ENCODE results near the gene H6PD.

H6PD gene

DNA sequence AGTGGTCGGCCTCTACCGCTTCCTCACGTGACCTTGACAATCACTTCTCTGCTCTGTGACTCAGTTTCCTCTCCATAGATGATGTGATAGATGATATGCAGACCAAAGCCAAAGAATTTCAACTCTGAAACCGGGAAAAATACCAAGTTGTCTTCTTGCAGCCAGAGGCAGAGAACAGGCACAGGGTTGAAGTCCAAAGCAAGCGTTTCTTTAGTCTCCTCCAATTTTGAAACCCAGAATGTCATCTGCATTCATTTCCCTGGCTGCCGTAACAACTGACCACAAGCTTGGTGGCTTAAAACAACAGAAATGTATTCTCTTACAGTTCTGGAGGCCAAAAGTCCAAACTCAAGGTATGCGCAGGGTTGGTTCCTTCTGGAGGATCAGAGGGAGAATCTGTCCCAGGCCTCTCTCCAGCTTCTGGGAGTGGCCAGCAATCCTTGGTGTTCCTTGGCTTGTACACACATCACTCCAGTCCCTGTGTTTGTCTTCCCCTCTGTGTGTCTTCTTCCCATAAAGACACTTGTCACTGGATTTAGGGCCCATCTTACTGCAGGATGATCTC lies 30.3 kb upstream of the H6PD start:
- no peak for DNase-seq (ENCODE audit: low read depth)

GRCh38 chr1:9207086-9207485 lies 27.5 kb upstream of the H6PD start:
- DNase-seq (ENCODE audit: low read depth) = no peak

DNA sequence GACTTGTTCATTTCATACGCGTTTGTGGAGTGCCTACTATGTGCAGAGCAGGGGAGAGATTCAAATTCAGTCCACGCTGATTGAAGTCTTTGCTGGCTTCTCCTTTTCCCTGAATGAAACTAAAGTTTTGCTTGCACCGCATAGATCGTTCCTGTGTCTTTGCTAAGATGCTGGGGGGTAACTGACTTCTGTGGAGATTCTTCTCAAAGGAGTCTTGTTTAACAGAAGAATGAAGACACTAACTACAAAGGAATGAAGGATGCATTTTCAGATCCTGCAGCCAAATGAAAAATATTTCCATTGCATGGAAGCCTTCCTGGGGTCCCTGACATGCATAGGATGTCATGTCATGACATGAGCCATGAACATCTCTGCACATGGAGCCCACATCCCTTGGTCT lies 26.9 kb upstream of the H6PD start:
- no peak for DNase-seq (ENCODE audit: low read depth)

DNA sequence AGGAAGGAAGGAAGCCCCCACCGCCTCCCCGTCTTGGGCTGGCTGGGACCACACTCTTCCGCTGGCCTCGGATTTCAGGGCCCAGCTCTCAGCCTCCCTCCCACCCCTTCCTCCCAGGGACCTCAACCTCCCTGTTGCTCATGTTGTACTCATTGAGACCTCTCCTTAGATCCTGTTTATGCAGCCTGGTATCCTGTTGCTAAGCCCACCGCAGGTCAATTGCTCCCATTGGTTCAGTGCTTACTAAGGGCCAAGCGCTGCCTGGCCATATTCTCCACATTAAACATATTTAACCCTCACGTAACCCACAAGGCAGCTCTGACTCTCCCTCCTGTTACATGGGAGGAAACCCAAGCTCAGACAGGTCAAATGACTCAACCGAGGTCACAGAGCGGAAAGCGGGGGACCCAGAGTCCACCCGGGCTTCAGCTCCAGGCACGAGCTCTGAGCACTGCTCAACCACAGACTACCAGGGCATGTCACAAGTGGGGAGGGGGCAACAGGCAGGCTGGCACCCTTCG lies 23.2 kb upstream of the H6PD start:
- DNase-seq (ENCODE audit: low read depth) = no peak

- DNase-seq (ENCODE audit: low read depth) = no peak
These were observed 21.8 kb upstream of the H6PD start for GRCh38 chr1:9212735-9213134.

DNA sequence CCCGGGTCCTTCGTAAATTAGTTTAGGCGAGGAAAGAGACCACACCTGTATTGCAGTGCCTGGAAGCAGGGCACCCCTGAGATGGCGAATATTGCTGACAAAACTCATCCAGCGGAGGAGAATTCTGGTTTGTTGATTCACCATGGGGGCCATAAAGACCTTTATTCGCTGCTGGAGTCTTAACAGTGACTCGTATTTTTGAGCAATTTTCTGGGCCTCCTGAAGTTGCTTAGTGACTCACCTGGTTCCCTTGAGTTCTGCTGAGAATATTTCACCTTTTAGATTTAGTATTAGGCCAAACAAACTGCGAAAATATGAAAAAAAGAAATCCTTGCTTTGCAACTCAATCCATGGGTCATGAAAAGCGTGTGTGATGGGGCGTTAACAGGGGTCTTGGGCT lies 20.6 kb upstream of the H6PD start:
- DNase-seq (ENCODE audit: low read depth) = no peak

DNA sequence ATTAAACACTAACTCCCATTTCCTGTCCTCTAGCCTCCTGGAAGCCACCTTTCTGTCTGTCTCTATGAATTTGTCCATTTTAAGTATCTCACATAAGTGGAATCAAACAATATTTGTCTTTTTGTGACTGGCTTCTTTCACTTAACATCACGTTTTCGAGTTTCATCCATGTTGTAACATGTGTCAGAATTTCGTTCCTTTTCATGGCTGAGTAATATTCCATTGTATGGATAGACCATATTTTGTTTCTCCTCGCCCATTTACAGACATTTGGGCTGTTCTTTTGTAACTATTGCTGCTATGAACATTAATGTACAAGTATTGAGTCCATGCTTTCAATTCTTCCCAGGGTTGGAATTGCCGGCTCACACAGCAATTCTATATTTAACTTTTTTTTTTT lies 15.7 kb upstream of the H6PD start:
- no peak for DNase-seq (ENCODE audit: low read depth)

GRCh38 chr1:9222846-9223625 lies 11.5 kb upstream of the H6PD start:
- DNase-seq (ENCODE audit: low read depth) = no peak

- no peak for DNase-seq (ENCODE audit: low read depth)
These were observed 9.7 kb upstream of the H6PD start for GRCh38 chr1:9224664-9225410.

- DNase-seq (ENCODE audit: low read depth) = no peak
These were observed 9.2 kb upstream of the H6PD start for GRCh38 chr1:9225411-9225785.

- no peak for DNase-seq (ENCODE audit: low read depth)
These were observed 6.0 kb upstream of the H6PD start for GRCh38 chr1:9228609-9229008.

DNA sequence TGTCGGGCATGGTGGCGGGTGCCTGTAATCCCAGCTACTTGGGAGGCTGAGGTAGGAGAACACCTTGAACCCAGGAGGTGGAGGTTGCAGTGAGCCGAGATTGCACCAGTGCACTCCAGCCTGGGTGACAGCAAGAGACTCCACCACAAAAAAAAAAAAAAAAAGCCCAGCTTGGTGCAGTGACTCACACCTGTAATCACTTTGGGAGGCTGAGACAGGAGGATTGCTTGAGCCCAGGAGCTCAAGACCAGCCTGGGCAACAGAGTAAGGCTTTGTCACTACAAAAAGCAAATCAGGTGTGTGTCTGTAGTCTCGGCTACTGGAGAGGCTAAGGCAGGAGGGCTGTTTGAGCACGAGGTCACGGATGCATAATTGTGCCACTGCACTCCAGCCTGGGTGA lies 5.0 kb upstream of the H6PD start:
- DNase-seq (ENCODE audit: low read depth) = no peak

- DNase-seq (ENCODE audit: low read depth) = no peak
These were observed 3.6 kb upstream of the H6PD start for GRCh38 chr1:9230869-9231533.

- no peak for DNase-seq (ENCODE audit: low read depth)
These were observed 2.8 kb upstream of the H6PD start for GRCh38 chr1:9231648-9232332.

- DNase-seq (ENCODE audit: low read depth) = no peak
These were observed 1.2 kb upstream of the H6PD start for GRCh38 chr1:9233241-9233941.

DNA sequence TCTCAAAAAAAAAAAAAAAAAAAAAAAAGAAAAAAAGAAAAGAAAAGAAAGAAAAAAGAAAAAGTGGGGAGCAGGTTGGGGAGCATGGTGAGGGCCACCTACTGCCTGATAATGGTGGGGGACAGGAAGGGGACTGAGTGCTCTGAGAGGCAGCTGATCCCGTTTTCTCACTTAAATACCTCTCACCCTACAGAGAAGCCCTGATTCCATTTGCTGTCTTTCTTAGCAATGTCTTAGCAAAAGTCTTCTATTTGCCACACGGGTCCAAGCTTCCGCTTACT lies 692 bp upstream of the H6PD start:
- DNase-seq (ENCODE audit: low read depth) = no peak

GRCh38 chr1:9235096-9235459 lies 504 bp downstream of the H6PD start:
- DNase-seq (ENCODE audit: low read depth) = no peak

DNA sequence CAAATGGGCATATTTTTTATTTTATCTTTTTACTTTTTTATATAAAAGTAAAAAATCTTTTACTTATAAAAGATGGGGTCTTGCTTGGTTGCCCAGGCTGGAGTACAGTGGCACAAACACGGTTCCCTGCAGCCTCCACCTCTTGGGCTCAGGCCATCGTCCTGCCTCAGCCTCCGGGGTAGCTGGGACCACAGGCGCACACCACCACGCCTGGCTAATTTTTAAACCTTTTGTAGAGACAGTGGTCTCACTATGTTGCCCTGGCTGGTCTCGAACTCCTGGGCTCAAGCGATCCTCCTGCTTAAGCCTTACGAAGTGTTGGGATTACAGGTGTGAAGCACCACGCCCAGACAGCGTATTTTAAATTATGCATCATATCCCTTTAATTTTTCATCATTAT lies 986 bp downstream of the H6PD start:
- no peak for DNase-seq (ENCODE audit: low read depth)

DNA sequence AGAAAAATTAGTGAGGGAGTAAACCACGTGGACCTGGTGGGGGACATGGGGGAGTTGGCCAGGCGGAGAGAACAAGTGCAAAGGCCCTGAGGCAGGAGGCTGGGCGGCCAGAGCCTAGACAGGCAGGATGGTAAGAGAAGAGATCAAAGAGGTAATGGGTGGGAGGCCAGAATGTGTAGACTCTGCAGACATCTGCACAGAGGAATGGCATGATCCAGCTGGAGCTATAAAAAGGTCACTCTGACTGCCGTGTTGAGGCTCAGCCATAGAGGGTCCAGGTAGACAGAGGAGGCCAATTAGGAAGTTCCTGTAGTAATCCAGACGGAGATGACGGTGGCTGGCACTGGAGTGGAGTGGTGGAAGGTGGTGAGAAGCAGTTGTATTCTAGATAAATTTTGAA lies 3.6 kb downstream of the H6PD start:
- no peak for DNase-seq (ENCODE audit: low read depth)

GRCh38 chr1:9238550-9238949 lies 4.0 kb downstream of the H6PD start:
- DNase-seq (ENCODE audit: low read depth) = no peak

DNA sequence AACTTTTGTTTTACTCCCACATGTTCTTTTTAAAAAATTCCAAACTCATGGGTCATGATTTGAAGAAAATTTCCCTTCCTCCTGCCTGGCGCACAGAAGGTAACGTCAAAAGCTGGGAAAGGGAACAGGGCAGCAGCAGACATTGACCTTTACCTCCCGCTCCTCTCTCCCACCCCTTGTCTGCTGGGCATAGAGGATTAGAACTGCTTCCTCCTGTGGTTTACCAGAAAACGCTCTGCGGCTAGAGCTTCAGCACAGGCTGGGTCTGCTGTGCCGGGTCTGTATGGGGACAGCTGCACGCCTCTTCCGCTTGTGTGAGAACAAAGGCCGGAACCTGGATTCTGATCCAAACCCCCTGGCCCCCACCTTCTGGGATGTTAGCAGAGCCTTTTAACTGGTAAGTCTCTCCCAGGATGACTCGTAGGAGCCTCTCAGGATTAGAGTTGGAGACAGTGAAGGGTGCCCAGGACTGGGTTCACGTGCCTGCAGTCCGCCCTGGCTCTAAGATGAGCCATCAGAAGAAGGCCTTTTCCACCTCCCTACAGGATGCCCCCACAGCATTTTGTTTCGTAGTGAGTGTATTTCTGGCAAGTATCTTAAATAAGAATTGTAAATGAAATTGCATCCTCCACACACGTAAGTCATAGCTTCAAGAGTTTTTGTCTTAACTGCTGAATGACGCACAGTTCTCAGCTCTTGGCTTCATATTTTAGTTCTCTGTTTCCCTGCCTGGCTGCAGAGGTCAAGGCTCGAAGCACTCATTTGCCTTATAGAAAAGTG lies 5.2 kb downstream of the H6PD start:
- DNase-seq (ENCODE audit: low read depth) = no peak
